Mesenchymal stem cell (in vitro differentiated cells and primary cell): ENCODE measurements around the gene SNW1.
"Not testable (repeated sequence)": the region's sequence is repeated elsewhere in the genome, so short reads cannot be mapped to it uniquely, and the experiment has no call there.

Experiments
- DNase-seq: peaks from one replicate; pipeline ENCODE4 v3.0.0-alpha.2; 2013
- H2AFZ ChIP-seq: one replicate; pipeline ENCODE4 v1.6.1; 2013; ENCODE audit warnings: low read depth, mild to moderate bottlenecking, control low read depth, inconsistent platforms, low read length, moderate library complexity
- H2AK5ac ChIP-seq: 2 replicates; pipeline ENCODE4 v1.6.1; 2013; ENCODE audit warnings: low read length, moderate library complexity, mild to moderate bottlenecking, inconsistent platforms; ENCODE audit not compliant: severe bottlenecking
- H2BK120ac ChIP-seq: one replicate; pipeline ENCODE4 v1.6.1; 2013; ENCODE audit warnings: low read depth, mild to moderate bottlenecking, inconsistent platforms, low read length, moderate library complexity
- H2BK12ac ChIP-seq, 2 experiments: one replicate each; pipeline ENCODE4 v1.6.1; 2013; ENCODE audit warnings: inconsistent platforms in 2 of 2, low read length in 2 of 2, mild to moderate bottlenecking in 2 of 2, moderate library complexity in 2 of 2, control low read depth in 1 of 2
- H2BK15ac ChIP-seq: one replicate; pipeline ENCODE4 v1.6.1; 2013; ENCODE audit warnings: mild to moderate bottlenecking, low read depth, inconsistent platforms; ENCODE audit not compliant: poor library complexity, severe bottlenecking
- H2BK5ac ChIP-seq: 2 replicates; pipeline ENCODE4 v1.6.1; 2013; ENCODE audit warnings: low read depth, mild to moderate bottlenecking, low read length, control low read depth, inconsistent platforms; ENCODE audit not compliant: poor library complexity, severe bottlenecking
- H3K14ac ChIP-seq, 2 experiments: one replicate each; pipeline ENCODE4 v1.6.1; 2013; ENCODE audit warnings: inconsistent platforms in 2 of 2, low read length in 2 of 2, control low read depth in 1 of 2, mild to moderate bottlenecking in 1 of 2, moderate library complexity in 1 of 2
- H3K18ac ChIP-seq, 2 experiments: one replicate each; pipeline ENCODE4 v1.6.1; 2013; ENCODE audit warnings: inconsistent platforms in 2 of 2, low read length in 2 of 2, control low read depth in 1 of 2, low read depth in 1 of 2, mild to moderate bottlenecking in 1 of 2
- H3K23ac ChIP-seq, 2 experiments: one replicate each; pipeline ENCODE4 v1.6.1; 2013; ENCODE audit warnings: inconsistent platforms in 2 of 2, low read length in 2 of 2, mild to moderate bottlenecking in 2 of 2, moderate library complexity in 2 of 2, control low read depth in 1 of 2
- H3K27ac ChIP-seq: 2 replicates; pipeline ENCODE4 v1.5.1; 2013; ENCODE audit warnings: mild to moderate bottlenecking, moderate library complexity, low read length, control low read depth, inconsistent platforms; ENCODE audit not compliant: poor library complexity, severe bottlenecking
- H3K27me3 ChIP-seq, 2 experiments: 2 replicates each; pipeline versions ENCODE4 v1.6.1 to v1.7.0; 2013; ENCODE audit warnings: low read length in 2 of 2, mild to moderate bottlenecking in 2 of 2, moderate library complexity in 2 of 2, control low read depth in 1 of 2, inconsistent platforms in 1 of 2; ENCODE audit not compliant: control insufficient read depth in 1 of 2, insufficient read depth in 1 of 2
- H3K36me3 ChIP-seq, 2 experiments: 2 replicates each; pipeline versions ENCODE4 v1.6.1 to v1.7.0; 2013; ENCODE audit warnings: low read length in 2 of 2, control low read depth in 1 of 2, inconsistent platforms in 1 of 2, low read depth in 1 of 2, mild to moderate bottlenecking in 1 of 2; ENCODE audit not compliant: insufficient read depth in 2 of 2, control insufficient read depth in 1 of 2
- H3K4ac ChIP-seq, 2 experiments: one replicate each; pipeline ENCODE4 v1.6.1; 2013; ENCODE audit warnings: inconsistent platforms in 2 of 2, low read length in 2 of 2, mild to moderate bottlenecking in 2 of 2, moderate library complexity in 2 of 2, control low read depth in 1 of 2, low read depth in 1 of 2
- H3K4me1 ChIP-seq: 2 replicates; pipeline ENCODE4 v1.6.1; 2013; ENCODE audit warnings: low read depth, low read length, control low read depth; ENCODE audit not compliant: control insufficient read depth, insufficient read depth
- H3K4me2 ChIP-seq: 2 replicates; pipeline ENCODE4 v1.6.1; 2013; ENCODE audit warnings: low read length, mild to moderate bottlenecking, inconsistent platforms; ENCODE audit not compliant: poor library complexity, severe bottlenecking
- H3K4me3 ChIP-seq, 2 experiments: 2 replicates each; pipeline versions ENCODE4 v1.5.1 to v1.7.0; 2013; ENCODE audit warnings: low read length in 2 of 2, mild to moderate bottlenecking in 2 of 2, control low read depth in 1 of 2, low read depth in 1 of 2; ENCODE audit not compliant: insufficient read depth in 1 of 2
- H3K79me1 ChIP-seq: replicated peaks from 2 replicates; pipeline ENCODE4 v1.6.1; 2013; ENCODE audit warnings: mild to moderate bottlenecking, control low read depth, low read length, inconsistent platforms; ENCODE audit not compliant: poor library complexity, severe bottlenecking
- H3K9ac ChIP-seq: 2 replicates; pipeline ENCODE4 v1.7.0; 2013; ENCODE audit warnings: mild to moderate bottlenecking, low read length, moderate library complexity
- H3K9me3 ChIP-seq: 2 replicates; pipeline ENCODE4 v1.7.0; 2013; ENCODE audit warnings: mild to moderate bottlenecking, low read length; ENCODE audit not compliant: control insufficient read depth
- H4K8ac ChIP-seq: one replicate; pipeline ENCODE4 v1.6.1; 2013; ENCODE audit warnings: inconsistent platforms, mild to moderate bottlenecking, low read length, moderate library complexity
- H4K91ac ChIP-seq: one replicate; pipeline ENCODE4 v1.6.1; 2013; ENCODE audit warnings: mild to moderate bottlenecking, low read length, inconsistent platforms
- WGBS: methylation state at CpG from one replicate; pipeline ENCODE4 v1.1.7; 2013; ENCODE audit warnings: mixed read lengths; 5-methylcytosine and 5-hydroxymethylcytosine counted together

The SNW1 gene

DNA sequence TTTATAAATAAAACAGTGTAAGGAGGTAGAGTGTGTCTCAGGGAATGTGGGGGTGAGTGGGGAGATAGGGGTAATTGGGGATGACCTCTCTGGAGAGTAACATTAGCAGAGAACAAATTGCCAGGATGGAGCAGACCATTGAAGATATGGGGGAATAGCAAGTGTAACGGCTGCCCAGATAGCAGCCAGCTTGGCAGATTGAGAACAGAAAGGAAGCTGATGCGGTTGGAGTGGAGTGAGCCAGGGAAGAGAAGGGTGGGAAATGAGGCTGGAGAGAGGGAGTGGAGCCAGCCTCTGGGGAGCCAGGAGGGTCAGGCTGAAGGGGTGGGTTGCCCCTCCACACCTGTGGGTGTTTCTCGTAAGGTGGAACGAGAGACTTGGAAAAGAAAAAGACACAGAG lies 33.4 kb upstream of the SNW1 start:
- no peak overlapping the region for H2AFZ ChIP-seq
- H2BK120ac ChIP-seq: no peak overlapping the region
- no peak overlapping the region for H3K4ac ChIP-seq
- H3K9ac ChIP-seq: no peak overlapping the region
- H3K79me1 ChIP-seq: no peaks in the 10 kb centered on the region
- WGBS: 60% methylated on average over 4 of the region's 4 CpGs
- no peaks in the 10 kb centered on the region for H3K36me3 ChIP-seq
- H3K27ac ChIP-seq: no peak overlapping the region
- H4K91ac ChIP-seq: no peak overlapping the region
- no peaks in the 10 kb centered on the region for H3K9me3 ChIP-seq
- H2BK15ac ChIP-seq: no peak overlapping the region
- no peak for DNase-seq
- H3K14ac ChIP-seq: no peak overlapping the region
- H2BK5ac ChIP-seq: no peak overlapping the region
- peaks cover 8 to 22% of the 10 kb centered on the region in 2 experiments for H3K27me3 ChIP-seq
- no peak overlapping the region for H2BK12ac ChIP-seq
- H3K23ac ChIP-seq: no peak overlapping the region
- no peak overlapping the region for H3K4me3 ChIP-seq
- H2AK5ac ChIP-seq: no peak overlapping the region
- H3K18ac ChIP-seq: no peak overlapping the region
- no peak overlapping the region for H4K8ac ChIP-seq
- H3K4me1 ChIP-seq: no peaks in the 10 kb centered on the region
- H3K4me2 ChIP-seq: no peak overlapping the region

DNA sequence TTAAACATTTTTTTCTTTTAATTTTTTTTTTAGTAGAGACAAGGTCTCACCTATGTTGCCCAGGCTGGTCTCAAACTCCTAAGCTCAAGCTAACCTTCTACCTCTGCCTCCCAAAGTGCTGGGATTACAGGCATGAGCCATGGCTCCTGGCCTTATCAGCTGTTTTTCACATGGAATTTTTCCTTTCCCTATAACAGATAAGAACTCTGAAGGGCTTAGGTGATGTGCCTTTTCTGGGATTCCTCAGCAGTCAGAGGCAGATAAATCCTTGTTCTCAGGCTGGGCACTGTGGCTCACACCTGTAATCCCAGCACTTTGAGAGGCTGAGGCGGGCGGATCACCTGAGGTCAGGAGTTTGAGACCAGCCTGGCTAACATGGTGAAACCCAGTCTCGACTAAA lies 32.3 kb upstream of the SNW1 start:
- not testable (repeated sequence) for DNase-seq, H2BK5ac ChIP-seq, H3K27ac ChIP-seq, H3K9ac ChIP-seq, H2AFZ ChIP-seq, H2BK120ac ChIP-seq, H3K4me2 ChIP-seq, H3K36me3 ChIP-seq, H2AK5ac ChIP-seq, H3K4ac ChIP-seq, H2BK12ac ChIP-seq, H3K79me1 ChIP-seq, H3K4me3 ChIP-seq, H3K4me1 ChIP-seq, H3K9me3 ChIP-seq, H4K91ac ChIP-seq, H2BK15ac ChIP-seq, H4K8ac ChIP-seq, H3K23ac ChIP-seq, H3K14ac ChIP-seq, H3K18ac ChIP-seq
- H3K27me3 ChIP-seq: peaks cover 8 to 22% of the 10 kb centered on the region in 2 experiments
- WGBS: 93% methylated on average over 3 of the region's 3 CpGs

DNA sequence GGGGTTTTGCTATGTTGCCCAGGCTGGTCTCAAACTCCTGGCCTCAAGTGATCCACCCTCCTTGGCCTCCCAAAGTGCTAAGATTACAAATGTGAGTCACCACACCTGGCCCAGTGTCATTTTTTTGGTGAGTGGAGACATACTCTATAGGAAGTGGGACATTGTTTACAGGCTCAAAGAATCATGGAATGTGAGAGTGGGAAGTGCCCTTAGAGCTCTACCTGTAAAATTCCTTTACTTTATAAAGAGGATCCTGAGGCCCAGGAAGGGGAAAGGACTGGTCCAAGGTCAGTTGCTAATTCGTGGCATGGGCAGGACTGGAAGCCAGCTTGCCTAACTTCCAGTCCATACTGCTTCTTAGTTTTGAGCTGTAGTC lies 30.3 kb upstream of the SNW1 start:
- no peaks in the 10 kb centered on the region for H3K4me1 ChIP-seq
- H3K79me1 ChIP-seq: no peaks in the 10 kb centered on the region
- H2BK12ac ChIP-seq: no peak overlapping the region
- H3K27me3 ChIP-seq: peaks cover 8 to 22% of the 10 kb centered on the region in 2 experiments
- 50% methylated on average over 1 of the region's 1 CpG for WGBS
- H4K91ac ChIP-seq: no peak overlapping the region
- no peaks in the 10 kb centered on the region for H3K9me3 ChIP-seq
- no peak overlapping the region for H3K23ac ChIP-seq
- H4K8ac ChIP-seq: no peak overlapping the region
- no peak overlapping the region for H3K4ac ChIP-seq
- no peak overlapping the region for H3K27ac ChIP-seq
- H2BK120ac ChIP-seq: no peak overlapping the region
- no peak for DNase-seq
- no peak overlapping the region for H3K18ac ChIP-seq
- no peak overlapping the region for H3K14ac ChIP-seq
- H3K4me3 ChIP-seq: no peak overlapping the region
- H2AFZ ChIP-seq: no peak overlapping the region
- no peaks in the 10 kb centered on the region for H3K36me3 ChIP-seq
- no peak overlapping the region for H3K4me2 ChIP-seq
- H2BK15ac ChIP-seq: no peak overlapping the region
- no peak overlapping the region for H2AK5ac ChIP-seq
- no peak overlapping the region for H2BK5ac ChIP-seq
- H3K9ac ChIP-seq: no peak overlapping the region

DNA sequence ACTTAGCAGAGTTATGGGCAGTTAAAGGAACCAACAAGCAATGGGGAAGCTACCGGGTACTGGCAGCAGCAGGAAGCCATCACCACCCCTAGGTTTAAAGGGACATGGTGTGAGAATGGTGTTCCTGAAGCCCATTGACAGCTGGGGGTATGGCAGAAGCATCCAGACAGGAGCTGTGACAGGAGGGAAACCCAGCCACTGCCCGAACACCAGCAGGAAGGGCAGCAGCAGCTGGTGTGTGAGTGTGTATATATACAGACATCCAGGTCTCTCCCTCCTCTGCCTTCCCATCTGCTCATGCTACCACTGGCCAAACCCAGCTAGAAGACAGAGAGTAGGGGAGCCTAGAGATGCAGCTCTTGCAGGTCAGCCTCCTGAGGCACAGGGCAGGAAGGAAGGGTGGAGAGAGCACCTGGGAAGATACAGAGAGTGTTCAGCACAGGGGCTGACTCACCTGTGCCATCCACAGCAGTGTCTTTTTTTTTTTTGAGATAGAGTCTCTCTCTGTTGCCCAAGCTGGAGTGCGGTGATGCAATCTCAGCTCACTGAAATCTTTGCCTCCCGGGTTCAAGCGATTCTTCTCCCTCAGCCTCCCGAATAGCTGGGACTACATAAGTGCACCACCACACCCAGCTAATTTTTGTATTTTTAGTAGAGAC lies 29.7 kb upstream of the SNW1 start:
- Histone ChIP-seq H2BK5ac (no peak overlapping the region), H2AFZ (no peak overlapping the region), H2BK12ac (no peak overlapping the region), H2BK120ac (no peak overlapping the region), H3K4ac (no peak overlapping the region), H3K4me1 (no peaks in the 10 kb centered on the region), H3K79me1 (no peaks in the 10 kb centered on the region), H3K14ac (peak overlapping the region in 1 of 2 experiments; percentile 15), H3K27ac (no peak overlapping the region), H3K9me3 (no peaks in the 10 kb centered on the region), H3K4me2 (no peak overlapping the region), H3K9ac (no peak overlapping the region), H3K18ac (no peak overlapping the region), H3K27me3 (peaks cover 8 to 22% of the 10 kb centered on the region in 2 experiments), H3K23ac (no peak overlapping the region), H2BK15ac (no peak overlapping the region), H2AK5ac (no peak overlapping the region), H4K91ac (no peak overlapping the region), H4K8ac (no peak overlapping the region), H3K4me3 (no peak overlapping the region), H3K36me3 (no peaks in the 10 kb centered on the region)
- no peak for DNase-seq
- 94% methylated on average over 2 of the region's 6 CpGs for WGBS
